ENCODE results near the gene PUS7. TPM values are rescaled to one million over a fixed set of nuclear protein-coding genes. Genes with fewer than 3 reads are reported as not detected.

The PUS7 gene
- total and polyA plus RNA-seq, 4 donors = 5.0 to 16.7 (median 10.8) TPM

DNA sequence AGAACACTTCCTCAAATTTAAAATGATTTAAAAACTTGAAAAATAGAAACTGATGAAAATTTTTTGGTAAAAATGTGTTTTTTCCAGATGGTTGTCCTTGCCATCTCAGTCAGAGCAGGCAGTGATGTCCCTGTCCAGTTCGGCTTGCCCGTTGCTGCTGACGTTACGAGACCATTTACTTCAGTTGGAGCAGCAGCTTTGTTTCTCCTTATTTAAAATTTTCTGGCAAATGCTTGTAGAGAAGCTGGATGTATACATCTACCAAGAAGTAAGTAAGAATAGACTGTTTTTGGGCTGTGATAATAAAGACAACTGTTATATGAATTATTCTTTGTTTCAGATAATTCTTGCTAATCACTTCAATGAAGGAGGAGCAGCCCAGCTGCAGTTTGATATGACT is 43.1 kb upstream of the PUS7 start:
- no peak for DNase-seq
- Histone ChIP-seq H3K36me3 (ENCODE audit: control insufficient read depth in 4 of 4, insufficient read depth in 4 of 4, low read length in 4 of 4) (peaks cover 15 to 32% (median 26%) of the 10 kb centered on the region in 4 donors), H3K9ac (ENCODE audit: insufficient read depth in 1 of 2, low read length in 2 of 2) (no peak overlapping the region), H3K4me3 (no peak overlapping the region), H3K9me3 (ENCODE audit: control insufficient read depth in 4 of 4, insufficient read depth in 3 of 4, low read length in 3 of 4) (no peaks in the 10 kb centered on the region), H3K4me1 (ENCODE audit: control insufficient read depth in 5 of 5, insufficient read depth in 5 of 5, low read length in 5 of 5) (no peaks in the 10 kb centered on the region), H3K27me3 (ENCODE audit: control insufficient read depth in 3 of 3, insufficient read depth in 3 of 3, low read length in 2 of 3) (no peaks in the 10 kb centered on the region), H3K27ac (ENCODE audit: low read depth in 1 of 2, low read length in 1 of 2) (no peak overlapping the region)
- WGBS, 2 donors = 97 to 99% methylated on average over 4 of the region's 4 CpGs
- TF ChIP-seq, protein P1, sequence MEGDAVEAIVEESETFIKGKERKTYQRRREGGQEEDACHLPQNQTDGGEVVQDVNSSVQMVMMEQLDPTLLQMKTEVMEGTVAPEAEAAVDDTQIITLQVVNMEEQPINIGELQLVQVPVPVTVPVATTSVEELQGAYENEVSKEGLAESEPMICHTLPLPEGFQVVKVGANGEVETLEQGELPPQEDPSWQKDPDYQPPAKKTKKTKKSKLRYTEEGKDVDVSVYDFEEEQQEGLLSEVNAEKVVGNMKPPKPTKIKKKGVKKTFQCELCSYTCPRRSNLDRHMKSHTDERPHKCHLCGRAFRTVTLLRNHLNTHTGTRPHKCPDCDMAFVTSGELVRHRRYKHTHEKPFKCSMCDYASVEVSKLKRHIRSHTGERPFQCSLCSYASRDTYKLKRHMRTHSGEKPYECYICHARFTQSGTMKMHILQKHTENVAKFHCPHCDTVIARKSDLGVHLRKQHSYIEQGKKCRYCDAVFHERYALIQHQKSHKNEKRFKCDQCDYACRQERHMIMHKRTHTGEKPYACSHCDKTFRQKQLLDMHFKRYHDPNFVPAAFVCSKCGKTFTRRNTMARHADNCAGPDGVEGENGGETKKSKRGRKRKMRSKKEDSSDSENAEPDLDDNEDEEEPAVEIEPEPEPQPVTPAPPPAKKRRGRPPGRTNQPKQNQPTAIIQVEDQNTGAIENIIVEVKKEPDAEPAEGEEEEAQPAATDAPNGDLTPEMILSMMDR (IDR thresholded peaks at IDR 0.05; ENCODE audit: control extremely low read depth, extremely low read depth) = no peak
- ATAC-seq (ENCODE audit: insufficient read depth, low FRiP score) = no peak

DNA sequence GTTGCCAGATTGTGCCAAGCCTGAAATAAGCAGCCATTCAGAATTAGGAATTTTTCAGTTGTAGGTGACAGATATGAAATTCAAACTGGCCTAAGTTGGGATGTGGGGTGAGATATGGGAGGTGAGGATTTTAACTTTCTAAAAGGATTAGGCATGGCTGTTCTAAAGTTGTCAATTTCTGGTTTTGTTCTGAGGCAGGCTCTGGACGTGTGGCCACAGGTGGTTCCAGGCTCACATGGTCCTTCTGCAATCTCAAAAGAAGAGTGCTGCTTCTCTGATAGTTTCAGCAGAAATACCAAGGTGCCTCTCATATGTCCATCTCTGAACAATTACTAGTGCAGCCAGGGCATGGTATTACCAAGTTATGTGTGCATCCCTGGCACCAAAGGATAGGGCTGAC is 37.9 kb upstream of the PUS7 start:
- TF ChIP-seq, protein P1 (IDR thresholded peaks at IDR 0.05; ENCODE audit: control extremely low read depth, extremely low read depth) = no peak
- Histone ChIP-seq H3K27ac (ENCODE audit: low read depth in 1 of 2, low read length in 1 of 2) (no peak overlapping the region), H3K4me1 (ENCODE audit: control insufficient read depth in 5 of 5, insufficient read depth in 5 of 5, low read length in 5 of 5) (no peaks in the 10 kb centered on the region), H3K36me3 (ENCODE audit: control insufficient read depth in 4 of 4, insufficient read depth in 4 of 4, low read length in 4 of 4) (peaks cover 13 to 24% (median 21%) of the 10 kb centered on the region in 4 donors), H3K9me3 (ENCODE audit: control insufficient read depth in 4 of 4, insufficient read depth in 3 of 4, low read length in 3 of 4) (no peaks in the 10 kb centered on the region), H3K27me3 (ENCODE audit: control insufficient read depth in 3 of 3, insufficient read depth in 3 of 3, low read length in 2 of 3) (no peaks in the 10 kb centered on the region), H3K9ac (ENCODE audit: insufficient read depth in 1 of 2, low read length in 2 of 2) (no peak overlapping the region), H3K4me3 (no peak overlapping the region)
- DNase-seq (no peak), ATAC-seq (ENCODE audit: insufficient read depth, low FRiP score) (no peak)
- 86 to 89% methylated on average over 1 of the region's 1 CpG for WGBS, 2 donors

DNA sequence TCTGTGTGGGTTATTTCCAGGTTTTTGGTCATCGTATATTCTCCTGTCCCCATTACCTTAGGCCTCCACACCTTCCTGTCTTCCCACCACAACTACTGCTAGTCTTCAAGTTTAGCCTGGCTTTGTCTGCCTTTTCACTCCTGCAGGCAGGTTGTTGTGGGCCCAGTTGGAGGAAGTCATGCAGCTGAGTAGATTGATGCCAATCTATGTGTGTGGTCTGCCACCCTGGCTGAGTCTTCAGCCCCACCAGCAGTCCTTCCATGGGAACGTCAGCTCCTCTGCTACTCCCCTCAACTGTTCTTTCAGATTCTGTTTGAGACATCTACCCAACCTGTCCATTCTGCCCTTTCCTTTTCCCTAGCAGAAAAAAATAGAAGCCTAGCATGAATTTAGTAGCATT is 16.3 kb upstream of the PUS7 start:
- H3K4me1 ChIP-seq (ENCODE audit: control insufficient read depth in 5 of 5, insufficient read depth in 5 of 5, low read length in 5 of 5) = peaks cover 0 to 6% (median 0%) of the 10 kb centered on the region in 5 donors
- no peak overlapping the region for H3K27ac ChIP-seq (ENCODE audit: low read depth in 1 of 2, low read length in 1 of 2)
- no peak overlapping the region for H3K9ac ChIP-seq (ENCODE audit: insufficient read depth in 1 of 2, low read length in 2 of 2)
- H3K4me3 ChIP-seq = no peak overlapping the region
- WGBS, 2 donors = 67 to 71% methylated on average over 2 of the region's 2 CpGs
- peaks cover 14 to 26% (median 22%) of the 10 kb centered on the region in 4 donors for H3K36me3 ChIP-seq (ENCODE audit: control insufficient read depth in 4 of 4, insufficient read depth in 4 of 4, low read length in 4 of 4)
- H3K27me3 ChIP-seq (ENCODE audit: control insufficient read depth in 3 of 3, insufficient read depth in 3 of 3, low read length in 2 of 3) = no peaks in the 10 kb centered on the region
- H3K9me3 ChIP-seq (ENCODE audit: control insufficient read depth in 4 of 4, insufficient read depth in 3 of 4, low read length in 3 of 4) = no peaks in the 10 kb centered on the region
- ATAC-seq (ENCODE audit: insufficient read depth, low FRiP score) = no peak
- DNase-seq = no peak
- TF ChIP-seq, protein P1 (IDR thresholded peaks at IDR 0.05; ENCODE audit: control extremely low read depth, extremely low read depth) = no peak

Measured in lung (tissue), 12 donors.